GM19324 (cell line): ENCODE measurements around the gene PDZRN4.

Experiments used
- ATAC-seq: cut with Tn5 transposase; IDR thresholded peaks from one replicate; pipeline ENCODE4 v1.9.1; 2021; ENCODE audit warnings: mild to moderate bottlenecking, moderate library complexity; ENCODE audit not compliant: unreplicated experiment, low FRiP score

Gene PDZRN4

DNA sequence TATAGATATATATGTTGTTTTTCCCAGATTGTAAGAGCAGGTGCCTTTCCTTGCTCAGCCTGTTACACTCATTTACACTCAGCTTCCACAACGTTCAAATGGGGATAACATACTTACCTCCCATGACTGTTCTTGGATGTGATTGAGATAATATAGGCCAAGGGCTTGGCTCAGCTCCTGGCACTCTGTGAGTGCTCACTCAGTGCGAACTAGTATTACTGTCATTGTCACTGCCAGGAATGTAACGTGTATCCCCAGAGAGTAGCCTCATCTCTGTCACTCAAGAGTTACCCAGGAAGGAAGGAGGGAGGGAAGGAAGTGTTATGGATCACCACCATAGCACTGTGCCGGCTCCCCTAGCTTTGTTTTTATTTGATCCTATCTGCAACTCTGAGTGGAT, 307.9 kb downstream of the PDZRN4 start:
- ATAC-seq = no peak

DNA sequence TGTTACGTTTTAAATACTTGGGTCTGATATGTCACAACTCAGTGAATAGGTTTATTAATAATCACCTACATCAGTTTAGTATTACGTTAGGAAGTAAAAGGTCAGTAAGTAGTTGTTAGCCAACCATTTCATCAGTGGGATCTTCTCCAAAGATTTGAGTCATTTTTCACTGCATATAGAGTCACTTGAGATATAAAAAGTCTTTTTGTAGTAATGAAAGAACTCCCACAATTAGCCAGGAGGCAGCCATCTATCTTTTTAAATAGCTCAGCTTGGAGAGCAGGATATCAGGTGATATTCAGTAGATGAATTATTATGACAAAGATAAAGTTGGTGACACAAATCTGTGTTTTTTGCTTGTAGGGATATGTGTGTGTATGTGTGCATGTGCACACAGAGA, 309.3 kb downstream of the PDZRN4 start:
- no peak for ATAC-seq

DNA sequence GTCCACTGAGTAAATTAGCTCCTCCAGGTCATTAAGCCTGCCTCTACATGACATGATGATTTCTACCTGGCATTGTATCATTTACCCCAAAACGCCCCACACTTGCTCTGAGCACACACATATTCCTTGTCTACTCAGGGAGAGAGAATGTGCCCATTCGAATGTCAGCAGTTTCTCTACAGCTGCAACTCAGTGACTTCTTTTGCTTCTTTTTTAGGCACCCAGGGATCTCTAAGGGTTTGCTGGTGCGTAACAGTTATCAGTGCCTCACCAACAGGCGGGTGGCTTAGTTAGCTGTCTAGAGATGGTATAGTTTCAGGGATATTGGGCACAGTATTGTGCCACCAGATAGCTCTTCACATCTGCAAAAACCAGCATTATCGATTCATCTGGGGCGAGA, 316.9 kb downstream of the PDZRN4 start:
- no peak for ATAC-seq

- no peak for ATAC-seq
These were observed 319.2 kb downstream of the PDZRN4 start for GRCh38 chr12:41507286-41507685.

- no peak for ATAC-seq
These were observed 321.3 kb downstream of the PDZRN4 start for GRCh38 chr12:41509271-41510055.

- ATAC-seq = no peak
These were observed 322.4 kb downstream of the PDZRN4 start for GRCh38 chr12:41510470-41510869.

GRCh38 chr12:41511247-41511646, 323.1 kb downstream of the PDZRN4 start:
- no peak for ATAC-seq

GRCh38 chr12:41512497-41512896, 324.4 kb downstream of the PDZRN4 start:
- no peak for ATAC-seq

DNA sequence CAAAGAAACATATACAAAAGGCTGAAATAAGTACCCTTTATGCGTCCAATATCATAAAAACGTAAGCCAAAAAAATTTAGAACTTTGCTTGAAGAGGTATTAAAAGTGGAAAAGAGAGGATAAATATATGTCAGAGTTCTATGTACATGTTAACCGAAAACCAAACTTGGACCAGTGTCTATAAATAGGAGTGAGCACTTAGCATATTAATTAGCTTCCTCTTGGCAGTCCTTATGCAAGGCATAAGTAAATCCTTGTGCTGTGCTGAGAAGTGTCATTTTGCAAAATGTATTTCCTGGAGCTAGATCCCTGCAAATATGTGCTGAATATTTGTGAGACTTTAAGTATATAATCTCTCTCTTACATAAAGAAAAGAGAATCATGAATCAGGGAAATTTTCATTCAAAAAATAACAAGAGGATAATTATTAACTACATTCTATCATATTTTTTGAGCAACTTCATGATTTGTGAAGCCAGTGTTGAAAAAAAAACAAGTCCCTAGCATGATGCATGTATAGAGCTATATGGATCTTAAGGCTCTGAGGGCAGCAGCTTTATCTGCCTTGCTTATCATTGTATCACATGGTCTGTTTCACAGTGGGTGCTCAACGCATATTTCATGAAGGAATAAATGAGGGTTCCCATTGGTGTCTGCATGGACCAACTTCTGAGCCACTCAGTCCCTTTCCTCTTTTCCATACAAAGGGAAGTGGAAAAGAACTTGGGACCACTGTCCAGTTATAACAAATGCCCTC, 326.1 kb downstream of the PDZRN4 start:
- ATAC-seq = no peak

DNA sequence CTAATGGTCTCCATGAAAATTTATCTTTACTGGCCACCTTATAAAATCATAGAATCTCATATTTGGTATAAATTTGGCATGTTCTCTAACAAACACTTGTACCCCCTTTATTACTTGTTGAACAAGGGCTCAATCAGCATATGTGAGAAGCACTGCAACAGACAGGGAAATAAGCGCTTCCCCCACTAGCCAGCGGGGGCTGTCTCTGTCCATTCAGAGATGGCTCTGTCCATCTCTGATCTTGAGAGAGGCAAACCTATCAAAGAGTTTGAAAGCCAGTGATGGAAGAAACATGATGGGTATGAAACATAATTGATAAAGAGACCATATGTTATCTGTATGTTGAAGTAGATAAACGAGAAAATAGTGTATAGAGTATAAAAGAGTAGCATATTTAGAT, 326.8 kb downstream of the PDZRN4 start:
- no peak for ATAC-seq

DNA sequence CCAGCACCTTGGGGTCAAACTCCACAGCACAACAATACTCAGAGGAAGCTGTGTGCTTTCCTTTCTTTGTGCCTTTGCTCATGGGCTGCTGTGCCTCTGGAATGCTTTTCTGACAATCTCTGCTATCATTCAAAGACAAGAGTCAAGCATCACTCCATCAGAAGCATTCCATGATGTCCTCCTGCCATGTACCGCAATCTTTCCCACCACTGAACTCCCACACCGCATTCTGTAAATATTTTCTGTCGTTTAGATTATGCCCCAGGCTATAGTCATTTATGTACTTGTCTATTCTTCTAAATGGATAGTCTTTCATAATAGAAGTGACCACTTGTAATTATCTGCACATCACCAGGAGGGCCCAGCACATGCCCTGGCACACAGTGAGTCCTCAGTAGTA, 327.8 kb downstream of the PDZRN4 start:
- ATAC-seq = no peak

DNA sequence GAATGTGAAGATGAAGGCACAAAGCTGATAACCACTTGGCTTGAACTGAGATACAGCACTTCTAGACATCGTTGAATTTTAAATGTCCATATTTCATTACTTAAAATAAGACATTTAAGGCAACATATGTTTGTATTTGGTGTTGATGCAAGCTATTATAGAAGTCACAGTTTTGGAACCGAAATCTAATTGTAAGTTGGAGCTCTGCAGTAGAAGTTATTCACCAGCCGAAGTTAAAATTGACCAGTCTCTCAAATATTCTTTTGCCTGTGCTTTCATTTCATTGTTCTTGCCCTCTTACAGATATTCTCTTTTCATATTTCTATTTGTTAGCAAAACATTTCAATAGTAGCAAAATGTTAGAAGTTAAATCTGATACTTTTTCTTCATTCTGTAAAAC, 332.7 kb downstream of the PDZRN4 start:
- no peak for ATAC-seq

DNA sequence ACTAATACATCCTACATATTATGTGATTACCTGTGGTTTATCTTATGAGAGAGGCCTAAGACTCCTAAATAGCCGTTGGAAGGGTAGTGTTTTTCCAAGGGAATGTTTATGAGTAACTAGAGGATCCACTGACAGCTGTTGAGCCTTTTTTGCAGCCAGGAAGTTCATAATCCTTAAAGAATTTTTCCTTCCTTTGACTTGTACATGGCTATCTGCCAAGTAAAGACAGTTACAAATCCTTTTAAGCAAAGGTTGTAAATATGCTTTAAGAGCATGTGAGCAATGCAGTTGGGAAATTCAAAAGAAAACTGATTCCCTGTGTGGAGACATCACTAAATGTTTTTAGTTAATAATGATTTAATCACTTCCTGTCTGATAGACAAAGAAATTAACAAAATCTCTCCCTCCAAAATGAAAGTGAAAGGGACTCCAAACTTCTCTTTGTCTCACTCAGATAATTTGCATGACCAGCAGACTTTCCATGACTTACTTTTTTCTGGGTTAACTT, 333.8 kb downstream of the PDZRN4 start:
- ATAC-seq = no peak

DNA sequence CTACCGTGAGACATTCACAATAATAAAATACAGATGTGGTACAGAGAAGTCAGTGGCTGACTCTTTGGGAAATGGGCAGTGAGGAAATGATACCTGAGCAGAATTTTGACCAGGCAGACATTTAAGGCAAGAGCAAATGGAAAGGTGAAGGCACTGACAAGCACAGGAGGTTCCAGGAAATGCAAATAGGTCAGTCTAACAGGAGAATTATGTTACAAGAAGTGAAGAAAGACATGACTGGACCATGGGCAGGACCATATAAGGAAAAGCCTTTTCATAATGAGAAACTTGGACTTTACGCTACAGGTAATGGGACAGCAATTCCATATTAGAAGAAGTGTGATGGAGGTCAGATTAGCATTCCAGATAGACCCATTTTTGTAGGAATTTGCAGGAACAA, 338.9 kb downstream of the PDZRN4 start:
- ATAC-seq = no peak

GRCh38 chr12:41527534-41528116, 339.5 kb downstream of the PDZRN4 start:
- ATAC-seq = no peak

DNA sequence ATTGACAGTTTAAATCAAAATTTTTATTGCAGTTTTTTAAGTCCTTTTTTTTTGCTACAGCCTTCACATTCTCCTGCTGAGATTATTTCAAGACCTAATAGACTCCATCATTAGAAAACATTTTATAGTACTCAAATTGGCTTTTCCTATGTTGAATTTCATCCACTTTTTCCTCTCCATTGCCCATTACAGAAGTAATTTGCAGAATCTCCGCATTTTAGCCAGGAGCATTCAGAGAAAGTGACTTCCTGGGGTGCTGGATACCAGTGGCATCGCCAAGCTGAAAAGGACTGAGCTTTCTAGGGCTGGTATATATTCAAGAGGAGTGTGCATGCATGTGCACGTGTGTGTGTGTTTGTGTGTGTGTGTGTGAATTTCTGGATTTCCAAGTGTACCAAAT, 340.8 kb downstream of the PDZRN4 start:
- no peak for ATAC-seq

DNA sequence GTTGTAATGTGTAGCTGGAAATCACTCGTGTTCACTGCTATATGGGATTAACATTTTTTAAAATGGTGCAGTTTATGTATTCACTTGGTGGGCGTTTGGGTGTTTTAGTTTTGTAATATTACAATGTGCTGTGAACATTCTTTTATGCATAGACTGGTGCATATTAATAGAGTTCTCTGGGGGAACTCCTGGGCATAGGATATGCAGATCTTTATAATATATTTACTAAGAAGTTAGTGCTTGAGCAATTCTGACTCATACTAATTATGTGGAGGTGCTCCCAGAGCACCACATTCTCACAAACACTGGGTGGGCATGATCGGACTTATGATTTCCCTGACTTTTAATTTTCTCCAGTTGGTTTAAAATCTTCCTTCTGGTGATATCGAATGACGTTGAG, 342.3 kb downstream of the PDZRN4 start:
- ATAC-seq = no peak

DNA sequence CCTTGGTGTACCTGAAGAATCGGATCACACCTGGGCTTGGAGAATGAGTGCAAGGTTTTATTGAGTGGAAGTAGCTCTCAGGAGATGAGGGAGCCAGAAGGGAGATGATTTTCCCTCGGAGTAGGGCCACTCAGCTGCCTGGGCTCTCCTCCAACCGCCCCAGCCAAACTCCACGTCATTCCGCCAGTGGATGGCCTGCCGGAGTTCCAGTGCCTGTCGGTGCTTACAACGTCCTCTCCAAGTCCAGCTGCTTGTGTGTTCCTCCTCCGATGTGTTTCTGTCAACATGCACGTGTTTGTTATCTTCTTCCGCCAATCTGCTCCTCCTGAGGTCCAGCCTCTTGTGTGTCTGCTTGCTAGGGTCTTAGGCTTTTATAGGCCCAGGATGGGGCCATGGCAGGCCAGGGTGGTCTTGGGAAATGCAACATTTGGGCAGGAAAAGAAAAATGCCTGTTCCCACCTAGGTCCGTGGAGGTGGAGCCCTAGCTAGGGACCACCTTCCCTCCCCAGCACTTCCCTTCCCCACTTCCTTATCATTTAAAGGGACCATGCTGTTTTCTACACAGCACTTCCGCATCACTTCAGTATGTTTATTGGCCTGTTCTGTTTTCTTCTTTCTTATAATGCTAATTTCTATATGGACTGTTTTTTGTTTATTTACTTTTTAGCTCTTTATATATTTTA, 343.2 kb downstream of the PDZRN4 start:
- no peak for ATAC-seq

- no peak for ATAC-seq
These were observed 344.0 kb downstream of the PDZRN4 start for GRCh38 chr12:41532072-41532471.

GRCh38 chr12:41536813-41537490, 348.8 kb downstream of the PDZRN4 start:
- no peak for ATAC-seq
